Epithelial cell of proximal tubule (primary cell): ENCODE results near the gene GRPEL1. TPM values are rescaled to one million over a fixed set of nuclear protein-coding genes. Genes with fewer than 3 reads are reported as not detected.

Source experiments
- DNase-seq: peaks from one replicate; pipeline ENCODE4 v3.0.0-alpha.2; 2011; ENCODE audit warnings: low read depth
- H3K4me3 ChIP-seq: 2 replicates; pipeline ENCODE4 v1.5.1; 2011; ENCODE audit warnings: low read depth, mild to moderate bottlenecking, low read length
- CTCF ChIP-seq: conservative IDR thresholded peaks from 2 replicates; pipeline ENCODE4 v1.5.1; 2012; ENCODE audit warnings: low read depth, mild to moderate bottlenecking, low read length
- total RNA-seq: library from RNA; depleted of rRNA; stranded (reverse); fragments of >200 nt; gene quantifications from 2 replicates; pipeline ENCODE4 v1.2.3, GENCODE V29; 2015

GRPEL1 gene
- total RNA-seq, 1 donor from 2014 or later, result 45.8 TPM

GRCh38 chr4:7018281-7018680, 49.6 kb downstream of the GRPEL1 start:
- no peak overlapping the region for H3K4me3 ChIP-seq
- no peak for DNase-seq
- no peak for TF ChIP-seq CTCF

- no peak for DNase-seq
- TF ChIP-seq CTCF, result no peak
- no peak overlapping the region for H3K4me3 ChIP-seq
These were observed 50.3 kb downstream of the GRPEL1 start for GRCh38 chr4:7017446-7018048.

- TF ChIP-seq CTCF, result no peak
- no peak overlapping the region for H3K4me3 ChIP-seq
- DNase-seq, result no peak
These were observed 51.4 kb downstream of the GRPEL1 start for GRCh38 chr4:7016512-7016911.

- TF ChIP-seq CTCF, result no peak
- no peak for DNase-seq
- no peak overlapping the region for H3K4me3 ChIP-seq
These were observed 51.8 kb downstream of the GRPEL1 start for GRCh38 chr4:7016086-7016485.

- TF ChIP-seq CTCF, result no peak
- no peak for DNase-seq
- H3K4me3 ChIP-seq, result no peak overlapping the region
These were observed 52.4 kb downstream of the GRPEL1 start for GRCh38 chr4:7015383-7016035.

- TF ChIP-seq CTCF, result no peak
- DNase-seq, result no peak
- H3K4me3 ChIP-seq, result no peak overlapping the region
These were observed 53.0 kb downstream of the GRPEL1 start for GRCh38 chr4:7014815-7015214.

GRCh38 chr4:7013175-7013574, 54.7 kb downstream of the GRPEL1 start:
- TF ChIP-seq CTCF, result no peak
- H3K4me3 ChIP-seq, result no peak overlapping the region
- DNase-seq, result no peak
